ENCODE measurements around the gene ENTHD1.

Gene ENTHD1

GRCh38 chr22:39705386-39705785, 188.2 kb downstream of the ENTHD1 start:
- H3K27ac ChIP-seq (ENCODE audit: low read length) = no peak overlapping the region
- H3K4me2 ChIP-seq (ENCODE audit: low read depth, low read length) = no peak overlapping the region
- H3K9me2 ChIP-seq (replicated peaks; ENCODE audit: insufficient read depth, low read length) = no peaks in the 10 kb centered on the region
- H3K79me2 ChIP-seq (ENCODE audit: low read length) = no peaks in the 10 kb centered on the region
- peaks cover 85% of the 10 kb centered on the region for H3K27me3 ChIP-seq (replicated peaks; ENCODE audit: insufficient read depth, low read length)
- no peak for TF ChIP-seq EZH2 (optimal IDR thresholded peaks at IDR 0.05; ENCODE audit: low read depth, low read length)
- no peak for TF ChIP-seq CTCF (IDR thresholded peaks at IDR 0.05; ENCODE audit: low read length)
- TF ChIP-seq EZH2phosphoT487 (IDR thresholded peaks at IDR 0.05; ENCODE audit: low read length) = no peak
- H3K4me3 ChIP-seq (ENCODE audit: low read length) = no peak overlapping the region
- H3K36me3 ChIP-seq (replicated peaks; ENCODE audit: insufficient read depth, low read length) = no peaks in the 10 kb centered on the region
- no peak for DNase-seq
- H3K9me3 ChIP-seq (replicated peaks; ENCODE audit: insufficient read depth, low read length) = no peaks in the 10 kb centered on the region
- H3F3A ChIP-seq (ENCODE audit: insufficient read depth, low read length) = no peaks in the 10 kb centered on the region
- no peaks in the 10 kb centered on the region for H3K4me1 ChIP-seq (ENCODE audit: low read length)
- H4K20me1 ChIP-seq (ENCODE audit: insufficient read depth, low read length) = no peaks in the 10 kb centered on the region
- H3K9ac ChIP-seq (ENCODE audit: low read length) = no peak overlapping the region
- no peak overlapping the region for H2AFZ ChIP-seq (ENCODE audit: low read length)

- Histone ChIP-seq H2AFZ (ENCODE audit: low read length) (no peak overlapping the region), H4K20me1 (ENCODE audit: insufficient read depth, low read length) (no peaks in the 10 kb centered on the region), H3K9me3 (replicated peaks; ENCODE audit: insufficient read depth, low read length) (no peaks in the 10 kb centered on the region), H3K4me1 (ENCODE audit: low read length) (no peaks in the 10 kb centered on the region), H3K27me3 (replicated peaks; ENCODE audit: insufficient read depth, low read length) (peaks cover 85% of the 10 kb centered on the region), H3K27ac (ENCODE audit: low read length) (no peak overlapping the region), H3K4me3 (ENCODE audit: low read length) (no peak overlapping the region), H3K4me2 (ENCODE audit: low read depth, low read length) (no peak overlapping the region), H3K79me2 (ENCODE audit: low read length) (no peaks in the 10 kb centered on the region), H3K9me2 (replicated peaks; ENCODE audit: insufficient read depth, low read length) (no peaks in the 10 kb centered on the region), H3K36me3 (replicated peaks; ENCODE audit: insufficient read depth, low read length) (no peaks in the 10 kb centered on the region), H3F3A (ENCODE audit: insufficient read depth, low read length) (no peaks in the 10 kb centered on the region), H3K9ac (ENCODE audit: low read length) (no peak overlapping the region)
- TF ChIP-seq EZH2phosphoT487 (IDR thresholded peaks at IDR 0.05; ENCODE audit: low read length) = no peak
- TF ChIP-seq EZH2 (optimal IDR thresholded peaks at IDR 0.05; ENCODE audit: low read depth, low read length) = no peak
- no peak for TF ChIP-seq CTCF (IDR thresholded peaks at IDR 0.05; ENCODE audit: low read length)
- no peak for DNase-seq
Measured at GRCh38 chr22:39703928-39704639, 189.5 kb downstream of the ENTHD1 start.

DNA sequence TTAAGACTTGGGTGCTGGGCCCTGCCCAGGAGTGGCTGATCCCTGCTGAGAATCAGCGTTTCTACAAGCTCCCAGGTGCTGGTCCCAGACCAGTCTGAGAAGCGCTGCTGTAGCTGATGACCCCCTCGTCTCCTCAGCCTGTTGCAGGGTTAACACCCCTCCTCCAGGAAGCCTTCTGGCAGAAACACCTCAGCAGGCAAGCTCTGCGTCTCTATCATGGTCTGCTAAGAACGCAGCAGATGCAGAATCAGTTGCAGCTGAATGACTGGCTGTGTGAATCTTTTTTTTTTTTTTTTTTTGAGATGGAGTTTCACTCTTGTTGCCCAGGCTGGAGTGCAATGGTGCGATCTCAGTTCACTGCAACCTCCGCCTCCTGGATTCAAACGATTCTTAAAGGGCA, 190.5 kb downstream of the ENTHD1 start:
- no peak for TF ChIP-seq EZH2 (optimal IDR thresholded peaks at IDR 0.05; ENCODE audit: low read depth, low read length)
- no peak for TF ChIP-seq CTCF (IDR thresholded peaks at IDR 0.05; ENCODE audit: low read length)
- no peak for TF ChIP-seq EZH2phosphoT487 (IDR thresholded peaks at IDR 0.05; ENCODE audit: low read length)
- no peak overlapping the region for H3K9ac ChIP-seq (ENCODE audit: low read length)

More for the DNA sequence above, 190.5 kb downstream of the ENTHD1 start:
- Histone ChIP-seq H3K4me2 (ENCODE audit: low read depth, low read length) (no peak overlapping the region), H3K27ac (ENCODE audit: low read length) (no peak overlapping the region), H3K4me1 (ENCODE audit: low read length) (no peaks in the 10 kb centered on the region), H2AFZ (ENCODE audit: low read length) (no peak overlapping the region), H3K4me3 (ENCODE audit: low read length) (no peak overlapping the region), H3K27me3 (replicated peaks; ENCODE audit: insufficient read depth, low read length) (peaks cover 78% of the 10 kb centered on the region), H4K20me1 (ENCODE audit: insufficient read depth, low read length) (no peaks in the 10 kb centered on the region), H3F3A (ENCODE audit: insufficient read depth, low read length) (no peaks in the 10 kb centered on the region), H3K36me3 (replicated peaks; ENCODE audit: insufficient read depth, low read length) (no peaks in the 10 kb centered on the region), H3K79me2 (ENCODE audit: low read length) (no peaks in the 10 kb centered on the region), H3K9me3 (replicated peaks; ENCODE audit: insufficient read depth, low read length) (no peaks in the 10 kb centered on the region), H3K9me2 (replicated peaks; ENCODE audit: insufficient read depth, low read length) (no peaks in the 10 kb centered on the region)
- DNase-seq = no peak
